ENCODE data around the gene CFAP74. TPM values are rescaled to one million over a fixed set of nuclear protein-coding genes. Genes with fewer than 3 reads are reported as not detected.
A peak's percentile ranks its signal among the peaks of the same experiment; 100 is the strongest.

The CFAP74 gene
- total RNA-seq, 2 donors from 2014 or later, result 9.1 TPM; not detected in 1

DNA sequence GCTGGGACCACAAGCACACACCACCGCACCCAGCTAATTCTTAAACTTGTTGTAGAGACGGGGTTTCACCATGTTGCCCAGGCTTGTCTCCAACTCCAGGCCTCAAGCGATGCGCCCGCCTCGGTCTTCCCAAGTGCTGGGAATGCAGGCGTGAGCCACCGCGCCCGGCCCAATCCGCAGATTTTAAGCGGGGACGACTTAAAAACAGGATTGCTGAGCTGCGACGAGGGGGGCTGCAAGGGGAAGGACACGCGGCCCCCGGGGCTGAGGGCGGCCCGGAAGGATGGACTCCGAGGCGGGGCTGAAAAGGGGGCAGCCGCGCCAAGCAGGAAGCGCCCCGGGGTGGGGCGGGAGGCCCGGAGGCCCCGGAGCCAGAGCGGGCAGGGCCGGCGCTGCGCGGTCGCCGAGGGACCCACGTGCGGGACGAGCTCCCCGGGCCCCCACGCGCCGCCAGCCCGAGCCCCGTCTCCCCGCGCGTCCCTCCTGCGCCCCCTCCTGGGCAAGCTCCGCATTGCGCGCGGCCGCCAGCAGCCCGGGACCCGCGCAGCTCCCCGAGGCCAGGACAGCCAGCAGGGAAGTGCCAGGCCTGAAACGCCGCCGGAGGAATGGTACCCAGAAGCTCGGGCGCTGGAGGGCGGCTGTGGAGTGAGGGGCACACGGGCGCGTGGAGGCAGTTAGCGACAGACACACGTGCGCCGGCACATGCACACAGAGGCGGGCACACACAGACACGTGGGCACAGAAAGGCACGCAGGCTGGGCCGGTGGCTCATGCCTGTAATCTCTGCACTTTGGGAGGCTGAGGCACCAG lies 41.1 kb upstream of the CFAP74 start:
- peak; percentile 56 for DNase-seq (ENCODE audit: low spot score)
- 15% methylated on average over 33 of the region's 75 CpGs for WGBS
- Histone ChIP-seq H3K9me3 (no peaks in the 10 kb centered on the region), H3K4me1 (replicated peaks) (peaks cover 3% of the 10 kb centered on the region), H3K36me3 (no peaks in the 10 kb centered on the region), H3K4me3 (peak overlapping the region; percentile 9 to 17), H3K27ac (no peak overlapping the region), H3K27me3 (replicated peaks; ENCODE audit: insufficient read depth) (no peaks in the 10 kb centered on the region)
- TF ChIP-seq, protein P1, sequence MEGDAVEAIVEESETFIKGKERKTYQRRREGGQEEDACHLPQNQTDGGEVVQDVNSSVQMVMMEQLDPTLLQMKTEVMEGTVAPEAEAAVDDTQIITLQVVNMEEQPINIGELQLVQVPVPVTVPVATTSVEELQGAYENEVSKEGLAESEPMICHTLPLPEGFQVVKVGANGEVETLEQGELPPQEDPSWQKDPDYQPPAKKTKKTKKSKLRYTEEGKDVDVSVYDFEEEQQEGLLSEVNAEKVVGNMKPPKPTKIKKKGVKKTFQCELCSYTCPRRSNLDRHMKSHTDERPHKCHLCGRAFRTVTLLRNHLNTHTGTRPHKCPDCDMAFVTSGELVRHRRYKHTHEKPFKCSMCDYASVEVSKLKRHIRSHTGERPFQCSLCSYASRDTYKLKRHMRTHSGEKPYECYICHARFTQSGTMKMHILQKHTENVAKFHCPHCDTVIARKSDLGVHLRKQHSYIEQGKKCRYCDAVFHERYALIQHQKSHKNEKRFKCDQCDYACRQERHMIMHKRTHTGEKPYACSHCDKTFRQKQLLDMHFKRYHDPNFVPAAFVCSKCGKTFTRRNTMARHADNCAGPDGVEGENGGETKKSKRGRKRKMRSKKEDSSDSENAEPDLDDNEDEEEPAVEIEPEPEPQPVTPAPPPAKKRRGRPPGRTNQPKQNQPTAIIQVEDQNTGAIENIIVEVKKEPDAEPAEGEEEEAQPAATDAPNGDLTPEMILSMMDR (IDR thresholded peaks at IDR 0.05), result peak; percentile 82 to 95 (median 91)
- TF ChIP-seq POLR2AphosphoS5 (IDR thresholded peaks at IDR 0.05), result no peak
- intact Hi-C loops (cut with DNase I), result loop anchor here (10.0 kb wide), 1 partner anchor 80 kb away; no protein-coding TSS in a partner anchor

GRCh38 chr1:2043886-2044285 lies 40.3 kb upstream of the CFAP74 start:
- H3K27ac ChIP-seq, result no peak overlapping the region
- H3K4me1 ChIP-seq (replicated peaks), result peaks cover 3% of the 10 kb centered on the region
- H3K36me3 ChIP-seq, result no peaks in the 10 kb centered on the region
- H3K9me3 ChIP-seq, result no peaks in the 10 kb centered on the region
- DNase-seq (ENCODE audit: low spot score), result no peak
- H3K27me3 ChIP-seq (replicated peaks; ENCODE audit: insufficient read depth), result no peaks in the 10 kb centered on the region
- 100% methylated on average over 4 of the region's 4 CpGs for WGBS
- TF ChIP-seq POLR2AphosphoS5 (IDR thresholded peaks at IDR 0.05), result no peak
- no peak for TF ChIP-seq POLR2A (IDR thresholded peaks at IDR 0.05)
- TF ChIP-seq, protein P1 (IDR thresholded peaks at IDR 0.05), result no peak
- no peak overlapping the region for H3K4me3 ChIP-seq
- intact Hi-C loops (cut with DNase I), result loop anchor here (10.0 kb wide), 1 partner anchor 79 kb away; no protein-coding TSS in a partner anchor

DNA sequence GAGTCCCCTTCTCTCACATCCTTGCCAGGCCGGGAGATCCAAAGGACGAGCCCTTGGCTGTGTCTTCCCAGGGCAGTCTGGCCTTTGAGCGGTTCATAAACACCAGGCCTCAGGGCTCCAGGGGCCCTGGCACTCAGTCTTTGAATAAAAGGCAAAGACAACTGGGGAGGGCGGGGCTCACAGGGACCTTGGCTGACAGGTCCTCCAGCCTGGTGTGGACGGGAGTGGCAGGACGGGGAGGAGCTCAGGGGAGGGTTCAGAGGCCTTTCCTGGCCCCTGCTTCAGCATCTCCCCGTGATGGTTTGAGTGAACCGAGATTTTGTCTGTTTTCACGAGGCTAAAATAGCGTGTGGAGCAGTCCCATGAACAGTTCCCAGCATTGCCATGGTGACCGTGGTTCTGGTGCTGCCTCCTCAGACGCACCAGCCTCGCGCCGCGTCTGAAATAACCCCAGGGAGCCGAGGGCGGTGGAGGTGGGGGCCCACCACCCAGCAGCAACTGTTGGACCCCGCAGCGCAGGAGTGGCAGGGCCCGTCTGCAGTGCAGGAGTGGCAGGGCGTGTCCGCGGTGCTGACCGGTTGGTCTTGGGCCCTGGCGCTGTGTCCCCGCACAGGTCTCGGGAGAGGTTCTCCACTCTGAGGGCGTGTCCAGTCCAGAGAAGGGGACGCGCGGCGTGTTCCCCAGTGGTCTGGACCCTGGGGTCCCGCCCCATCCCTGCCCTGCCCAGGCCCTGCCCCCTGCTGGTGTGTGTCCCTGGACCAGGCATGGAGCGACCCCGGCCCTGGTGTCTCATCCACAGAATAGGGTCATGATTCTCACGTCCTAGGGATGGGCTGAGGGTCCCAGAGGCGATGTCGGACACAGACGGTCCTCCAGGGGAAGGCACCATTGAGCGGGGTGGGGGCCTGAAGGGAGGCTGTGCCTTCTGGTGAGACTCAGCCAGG lies 39.5 kb upstream of the CFAP74 start:
- no peak for DNase-seq (ENCODE audit: low spot score)
- TF ChIP-seq, protein P1 (IDR thresholded peaks at IDR 0.05), result no peak
- TF ChIP-seq POLR2A (IDR thresholded peaks at IDR 0.05) (no peak), POLR2AphosphoS5 (IDR thresholded peaks at IDR 0.05) (no peak)
- H3K27ac ChIP-seq, result no peak overlapping the region
- WGBS, result 62% methylated on average over 28 of the region's 41 CpGs
- no peaks in the 10 kb centered on the region for H3K36me3 ChIP-seq
- intact Hi-C loops (cut with DNase I), result loop anchor here (10.0 kb wide), 1 partner anchor 78 kb away; no protein-coding TSS in a partner anchor
- peaks cover 3% of the 10 kb centered on the region for H3K4me1 ChIP-seq (replicated peaks)
- no peaks in the 10 kb centered on the region for H3K27me3 ChIP-seq (replicated peaks; ENCODE audit: insufficient read depth)
- no peak overlapping the region for H3K4me3 ChIP-seq
- H3K9me3 ChIP-seq, result no peaks in the 10 kb centered on the region

DNA sequence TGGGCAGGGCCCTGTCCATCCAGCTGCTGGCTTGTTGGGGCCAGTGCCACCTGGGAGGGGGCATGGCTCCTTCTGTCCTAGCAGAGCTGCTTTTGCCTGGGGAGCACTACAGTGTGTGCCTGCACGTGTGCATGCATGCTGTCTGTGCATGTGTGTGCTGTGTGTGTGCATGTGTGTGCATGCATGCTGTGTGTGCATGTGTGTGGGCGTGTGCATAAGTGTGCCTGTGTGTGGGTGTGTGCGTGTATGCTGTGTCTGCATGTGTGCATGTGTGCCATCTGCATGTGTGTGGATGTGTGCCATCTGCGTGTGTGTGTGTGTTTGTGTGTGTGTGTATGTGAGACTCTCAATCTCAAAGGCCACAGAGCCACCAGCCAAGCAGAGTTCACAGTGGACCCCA lies 38.3 kb upstream of the CFAP74 start:
- Histone ChIP-seq H3K27ac (no peak overlapping the region), H3K4me3 (no peak overlapping the region), H3K36me3 (no peaks in the 10 kb centered on the region), H3K9me3 (no peaks in the 10 kb centered on the region), H3K4me1 (replicated peaks) (peaks cover 3% of the 10 kb centered on the region), H3K27me3 (replicated peaks; ENCODE audit: insufficient read depth) (no peaks in the 10 kb centered on the region)
- TF ChIP-seq, protein P1 (IDR thresholded peaks at IDR 0.05), result no peak
- TF ChIP-seq POLR2AphosphoS5 (IDR thresholded peaks at IDR 0.05) (no peak), POLR2A (IDR thresholded peaks at IDR 0.05) (no peak)
- intact Hi-C loops (cut with DNase I), result loop anchor here (10.0 kb wide), 1 partner anchor 77 kb away; no protein-coding TSS in a partner anchor
- no peak for DNase-seq (ENCODE audit: low spot score)
- 89% methylated on average over 4 of the region's 4 CpGs for WGBS
